ENCODE results near the gene NBEA.

The NBEA gene

DNA sequence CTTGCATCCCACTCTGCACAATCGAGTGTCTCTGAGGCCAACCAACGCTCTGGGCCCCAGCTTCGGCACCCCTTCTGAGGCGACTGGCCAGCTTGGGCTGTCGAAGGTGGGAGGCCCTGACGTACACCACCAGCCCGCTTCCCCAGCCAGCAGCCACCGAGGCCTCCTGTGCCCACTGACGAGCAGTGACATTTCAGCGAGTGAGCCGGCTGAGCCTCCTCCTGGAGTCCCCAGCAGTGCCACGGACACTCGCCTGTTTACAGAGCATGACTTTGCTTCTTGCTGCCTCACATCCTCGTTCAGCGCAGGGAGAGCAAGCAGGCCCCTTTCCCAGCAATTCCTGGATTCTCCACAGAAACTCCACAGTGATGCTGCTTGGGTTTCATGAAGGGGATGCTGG, 774.7 kb downstream of the NBEA start:
- DNase-seq: no peak

DNA sequence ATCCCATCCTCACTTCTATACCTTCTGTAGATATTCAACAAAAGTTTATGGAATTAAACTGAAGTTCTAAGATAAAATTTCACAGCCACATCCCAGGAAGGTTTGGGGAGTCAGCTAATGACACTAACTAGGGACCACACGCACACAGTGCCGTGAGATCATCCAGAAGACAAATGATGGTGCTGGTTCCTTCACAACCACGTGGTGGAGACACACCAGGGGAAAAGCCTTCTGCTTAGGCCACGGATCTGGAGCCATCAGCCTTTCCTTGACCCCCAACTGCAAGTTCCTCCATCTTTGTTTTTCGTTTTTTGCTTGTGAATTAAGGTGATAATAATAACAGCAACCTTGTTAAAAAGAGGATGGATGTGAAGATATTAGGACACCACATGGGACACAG, 776.0 kb downstream of the NBEA start:
- no peak for DNase-seq

DNA sequence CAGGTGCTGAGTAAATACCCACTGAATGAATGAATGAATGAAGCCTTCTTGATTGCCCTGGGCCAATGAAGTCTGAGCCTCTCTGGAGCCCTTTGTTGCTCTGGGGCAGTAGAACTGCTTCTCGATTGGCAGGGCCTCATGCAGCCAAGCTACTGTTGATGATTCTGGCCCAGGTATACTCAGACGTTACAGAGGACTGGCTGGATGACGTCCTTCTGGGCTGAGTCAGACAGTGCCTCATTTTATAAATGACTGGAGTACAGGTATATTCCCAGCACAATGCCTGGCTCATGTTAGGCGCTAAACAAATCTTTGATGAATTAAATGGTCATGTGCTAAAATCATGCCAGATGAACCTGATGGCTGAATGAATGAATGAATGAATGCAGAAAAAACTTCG, 778.2 kb downstream of the NBEA start:
- DNase-seq: no peak

DNA sequence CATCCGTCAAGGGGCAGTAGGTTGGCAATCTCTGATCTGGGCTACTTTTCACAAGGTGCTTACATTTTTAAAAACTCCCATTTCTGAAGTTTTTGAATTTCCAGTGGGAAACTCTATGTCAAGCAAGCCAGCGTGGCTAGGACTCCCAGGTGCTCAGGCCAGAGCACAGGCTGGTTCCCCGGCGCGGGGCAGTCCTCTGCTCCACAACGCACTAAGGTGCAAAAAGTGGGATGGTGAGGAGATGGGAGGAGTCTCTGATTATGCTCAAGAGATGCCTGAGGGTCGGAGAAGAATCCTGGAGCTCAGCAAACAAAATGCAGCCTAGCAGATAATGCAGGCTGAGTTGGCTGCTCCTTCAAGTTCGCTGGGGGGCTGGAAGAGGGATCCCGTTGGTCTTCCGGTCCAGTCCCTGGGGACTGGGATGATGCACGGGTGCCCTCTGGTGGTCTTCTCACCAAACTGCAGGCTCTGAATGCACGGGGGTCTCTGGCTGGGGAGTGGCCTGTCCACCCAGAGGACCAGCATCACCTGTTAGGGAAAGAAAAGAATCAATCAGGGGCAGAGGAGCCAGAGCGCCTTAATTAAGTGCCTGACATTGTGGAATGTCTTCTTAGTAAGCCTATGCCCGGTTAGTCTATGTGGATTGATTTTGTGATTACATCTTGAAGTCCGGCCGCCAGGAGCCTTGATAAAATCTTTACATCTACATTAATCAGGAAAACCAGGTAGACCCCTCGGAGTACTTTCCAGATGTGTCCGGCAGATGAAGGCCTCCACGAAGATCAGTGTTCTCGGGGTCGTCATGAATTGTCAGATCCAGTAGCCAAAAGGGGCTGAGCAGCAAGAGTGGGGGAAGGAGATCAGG, 778.9 kb downstream of the NBEA start:
- peak; percentile 56 for DNase-seq

All from hematopoietic multipotent progenitor cell treated with erythropoietin and hydrocortisone succinate and interleukin-3 and kit ligand, for 8 days (in vitro differentiated cells).